ENCODE data around the gene PAXX.

The PAXX gene

GRCh38 chr9:136946228-136947027 lies 45.8 kb upstream of the PAXX start:
- Histone ChIP-seq H3K9ac (ENCODE audit: low read depth, low read length) (no peak overlapping the region), H3K4me1 (ENCODE audit: insufficient read depth, low read length) (peaks cover 45% of the 10 kb centered on the region), H4K20me1 (ENCODE audit: insufficient read depth, low read length) (peaks cover 13% of the 10 kb centered on the region), H2AFZ (ENCODE audit: low read depth, low read length) (no peak overlapping the region), H3K27me3 (ENCODE audit: insufficient read depth, low read length, poor library complexity) (no peaks in the 10 kb centered on the region), H3K4me3 (ENCODE audit: low read depth in 1 of 2, low read length in 2 of 2) (no peak overlapping the region), H3K4me2 (ENCODE audit: insufficient read depth, low read length) (no peak overlapping the region), H3K36me3 (ENCODE audit: insufficient read depth, low read length) (peaks cover 15% of the 10 kb centered on the region), H3K9me3 (ENCODE audit: insufficient read depth, low read length, severe bottlenecking) (no peaks in the 10 kb centered on the region), H3K27ac (ENCODE audit: low read length) (no peak overlapping the region), H3K79me2 (ENCODE audit: insufficient read depth, low read length) (peaks cover 20% of the 10 kb centered on the region)
- DNase-seq (no peak), ATAC-seq (ENCODE audit: insufficient read depth, low read depth) (no peak)
- TF ChIP-seq, protein P1, sequence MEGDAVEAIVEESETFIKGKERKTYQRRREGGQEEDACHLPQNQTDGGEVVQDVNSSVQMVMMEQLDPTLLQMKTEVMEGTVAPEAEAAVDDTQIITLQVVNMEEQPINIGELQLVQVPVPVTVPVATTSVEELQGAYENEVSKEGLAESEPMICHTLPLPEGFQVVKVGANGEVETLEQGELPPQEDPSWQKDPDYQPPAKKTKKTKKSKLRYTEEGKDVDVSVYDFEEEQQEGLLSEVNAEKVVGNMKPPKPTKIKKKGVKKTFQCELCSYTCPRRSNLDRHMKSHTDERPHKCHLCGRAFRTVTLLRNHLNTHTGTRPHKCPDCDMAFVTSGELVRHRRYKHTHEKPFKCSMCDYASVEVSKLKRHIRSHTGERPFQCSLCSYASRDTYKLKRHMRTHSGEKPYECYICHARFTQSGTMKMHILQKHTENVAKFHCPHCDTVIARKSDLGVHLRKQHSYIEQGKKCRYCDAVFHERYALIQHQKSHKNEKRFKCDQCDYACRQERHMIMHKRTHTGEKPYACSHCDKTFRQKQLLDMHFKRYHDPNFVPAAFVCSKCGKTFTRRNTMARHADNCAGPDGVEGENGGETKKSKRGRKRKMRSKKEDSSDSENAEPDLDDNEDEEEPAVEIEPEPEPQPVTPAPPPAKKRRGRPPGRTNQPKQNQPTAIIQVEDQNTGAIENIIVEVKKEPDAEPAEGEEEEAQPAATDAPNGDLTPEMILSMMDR (IDR thresholded peaks at IDR 0.05; ENCODE audit: borderline replicate concordance, extremely low read depth, low read length, poor library complexity, severe bottlenecking): no peak
- TF ChIP-seq EZH2 (IDR thresholded peaks at IDR 0.05; ENCODE audit: borderline replicate concordance, low read depth, low read length, severe bottlenecking): no peak

DNA sequence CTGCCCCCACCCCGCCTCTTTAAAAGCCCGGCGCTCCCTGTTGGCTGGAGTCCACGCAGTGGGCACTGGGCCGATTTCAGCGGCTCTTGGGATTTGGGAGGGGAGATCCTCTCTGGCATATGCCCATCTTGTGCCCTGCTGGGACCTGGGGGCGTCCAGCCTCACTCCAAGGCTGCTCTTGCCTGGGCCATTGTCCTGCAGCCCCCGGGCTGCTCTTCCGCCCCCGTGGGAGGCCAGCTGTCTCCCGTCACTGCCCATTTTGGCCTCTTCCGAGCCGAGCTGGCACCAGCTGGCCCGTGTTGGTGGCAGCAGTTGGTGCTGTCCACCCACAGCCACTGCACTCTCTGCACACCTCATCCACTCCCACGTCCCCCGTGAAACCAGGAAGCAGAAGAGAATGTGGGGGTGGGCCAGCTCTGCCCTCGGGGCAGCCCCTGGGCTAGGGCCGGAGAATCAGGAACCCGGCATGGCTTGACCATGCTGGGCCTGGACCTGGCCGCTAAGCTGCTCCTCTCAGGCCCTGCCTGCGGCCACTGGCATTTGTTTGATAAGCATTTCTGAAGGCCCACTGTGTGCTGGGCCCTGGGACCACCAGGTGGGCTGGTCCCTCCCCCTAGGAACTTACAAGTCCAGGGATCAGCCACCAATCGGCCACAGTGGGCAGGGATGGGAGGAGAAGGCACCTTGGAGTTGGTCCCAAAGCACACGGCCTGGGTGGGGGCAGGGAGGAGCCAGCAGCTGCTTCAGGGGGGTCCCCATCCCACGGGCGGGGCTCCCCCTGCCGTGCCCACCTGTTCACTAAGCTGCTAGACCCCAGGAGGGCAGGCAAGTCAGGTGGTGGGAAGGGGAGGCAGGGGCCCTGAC lies 45.0 kb upstream of the PAXX start:
- peaks cover 39% of the 10 kb centered on the region for H3K4me1 ChIP-seq (ENCODE audit: insufficient read depth, low read length)

GRCh38 chr9:136947955-136948510 lies 44.2 kb upstream of the PAXX start:
- no peak for DNase-seq

More for the DNA sequence above, 45.0 kb upstream of the PAXX start:
- Histone ChIP-seq H4K20me1 (ENCODE audit: insufficient read depth, low read length) (peaks cover 13% of the 10 kb centered on the region), H2AFZ (ENCODE audit: low read depth, low read length) (no peak overlapping the region), H3K36me3 (ENCODE audit: insufficient read depth, low read length) (peaks cover 7% of the 10 kb centered on the region), H3K27ac (ENCODE audit: low read length) (no peak overlapping the region), H3K9ac (ENCODE audit: low read depth, low read length) (no peak overlapping the region), H3K79me2 (ENCODE audit: insufficient read depth, low read length) (peaks cover 19% of the 10 kb centered on the region), H3K27me3 (ENCODE audit: insufficient read depth, low read length, poor library complexity) (no peaks in the 10 kb centered on the region), H3K9me3 (ENCODE audit: insufficient read depth, low read length, severe bottlenecking) (no peaks in the 10 kb centered on the region), H3K4me3 (ENCODE audit: low read depth in 1 of 2, low read length in 2 of 2) (no peak overlapping the region), H3K4me2 (ENCODE audit: insufficient read depth, low read length) (no peak overlapping the region)
- ATAC-seq (ENCODE audit: insufficient read depth, low read depth): no peak
- no peak for DNase-seq
- no peak for TF ChIP-seq EZH2 (IDR thresholded peaks at IDR 0.05; ENCODE audit: borderline replicate concordance, low read depth, low read length, severe bottlenecking)
- TF ChIP-seq, protein P1 (IDR thresholded peaks at IDR 0.05; ENCODE audit: borderline replicate concordance, extremely low read depth, low read length, poor library complexity, severe bottlenecking): no peak

More at GRCh38 chr9:136947955-136948510, 44.2 kb upstream of the PAXX start:
- H3K4me1 ChIP-seq (ENCODE audit: insufficient read depth, low read length): peaks cover 32% of the 10 kb centered on the region
- no peak overlapping the region for H3K4me2 ChIP-seq (ENCODE audit: insufficient read depth, low read length)
- no peak for ATAC-seq (ENCODE audit: insufficient read depth, low read depth)
- no peak overlapping the region for H3K4me3 ChIP-seq (ENCODE audit: low read depth in 1 of 2, low read length in 2 of 2)
- H3K9ac ChIP-seq (ENCODE audit: low read depth, low read length): no peak overlapping the region
- H3K36me3 ChIP-seq (ENCODE audit: insufficient read depth, low read length): no peaks in the 10 kb centered on the region; the same call in 1 of the 2 replicates
- peaks cover 13% of the 10 kb centered on the region for H3K79me2 ChIP-seq (ENCODE audit: insufficient read depth, low read length)
- no peaks in the 10 kb centered on the region for H3K9me3 ChIP-seq (ENCODE audit: insufficient read depth, low read length, severe bottlenecking)
- TF ChIP-seq, protein P1 (IDR thresholded peaks at IDR 0.05; ENCODE audit: borderline replicate concordance, extremely low read depth, low read length, poor library complexity, severe bottlenecking): peak; percentile 14
- TF ChIP-seq EZH2 (IDR thresholded peaks at IDR 0.05; ENCODE audit: borderline replicate concordance, low read depth, low read length, severe bottlenecking): no peak
- peaks cover 6% of the 10 kb centered on the region for H4K20me1 ChIP-seq (ENCODE audit: insufficient read depth, low read length)
- H3K27ac ChIP-seq (ENCODE audit: low read length): no peak overlapping the region
- H2AFZ ChIP-seq (ENCODE audit: low read depth, low read length): no peak overlapping the region
- no peaks in the 10 kb centered on the region for H3K27me3 ChIP-seq (ENCODE audit: insufficient read depth, low read length, poor library complexity)
